ENCODE data around the gene PTMS. TPM values are rescaled to one million over a fixed set of nuclear protein-coding genes. Genes with fewer than 3 reads are reported as not detected.
A peak's percentile ranks its signal among the peaks of the same experiment; 100 is the strongest.

Gene PTMS
- total and polyA plus RNA-seq, 2 experiments from 2014 or later, result 111 to 238 TPM

- ATAC-seq, result peak; percentile 50
- no peak for TF ChIP-seq ZNF331 (CRISPR knock-in tag; IDR thresholded peaks at IDR 0.05; ENCODE audit: low read depth)
- no peak for TF ChIP-seq REST (IDR thresholded peaks at IDR 0.05; ENCODE audit: unreplicated experiment)
- no peak for TF ChIP-seq CREB1 (CRISPR knock-in tag; IDR thresholded peaks at IDR 0.05; ENCODE audit: low read depth)
- no peak for TF ChIP-seq CTCF (conservative IDR thresholded peaks at IDR 0.05; ENCODE audit: low read depth in 2 of 2)
- no peak for TF ChIP-seq ZNF114 (CRISPR knock-in tag; IDR thresholded peaks at IDR 0.05)
- TF ChIP-seq EZH2phosphoT487 (IDR thresholded peaks at IDR 0.05; ENCODE audit: unreplicated experiment), result no peak
- TF ChIP-seq STAT1 (IDR thresholded peaks at IDR 0.05; ENCODE audit: unreplicated experiment), result no peak
- no peak for TF ChIP-seq EZH2 (IDR thresholded peaks at IDR 0.05; ENCODE audit: low read depth, unreplicated experiment)
- H3K27me3 Mint-ChIP-seq (ENCODE audit: insufficient read depth, low read depth, poor library complexity), result peaks cover 12% of the 10 kb centered on the region
- H3K27ac Mint-ChIP-seq, result no peak within 1 kb of the TSS
- no peaks in the 10 kb centered on the region for H3K79me2 ChIP-seq (replicated peaks; ENCODE audit: insufficient read depth)
- 0 out of 2 replicates have a peak within 1 kb of the TSS, but pooled peaks have one; percentile 26 for H3K4me3 ChIP-seq
- no peaks in the 10 kb centered on the region for H3K9me2 ChIP-seq (ENCODE audit: insufficient read depth)
- no peak within 1 kb of the TSS; the same call in 2 of the 3 replicates for H3K4me3 Mint-ChIP-seq
- H3K4me2 ChIP-seq, result peak within 1 kb of the TSS; percentile 55; the same call in 1 of the 2 replicates
- peaks cover 22% of the 10 kb centered on the region for H3K4me1 ChIP-seq (ENCODE audit: insufficient read depth)
- H3K27me3 ChIP-seq (ENCODE audit: insufficient read depth), result no peaks in the 10 kb centered on the region
- no peak within 1 kb of the TSS for H3K27ac ChIP-seq (ENCODE audit: low read depth)
- no peaks in the 10 kb centered on the region for H3K9me3 Mint-ChIP-seq
- no peaks in the 10 kb centered on the region for H4K20me1 ChIP-seq (replicated peaks; ENCODE audit: insufficient read depth)
- H3F3A ChIP-seq (replicated peaks; ENCODE audit: low read depth), result no peaks in the 10 kb centered on the region
- peak; percentile 53 for DNase-seq (ENCODE audit: low spot score)
- H3K4me1 Mint-ChIP-seq, result peaks cover 29% of the 10 kb centered on the region
- no peaks in the 10 kb centered on the region; the same call in 2 of the 3 replicates for H3K36me3 Mint-ChIP-seq (ENCODE audit: low read depth)
- H3K36me3 ChIP-seq (ENCODE audit: insufficient read depth), result no peaks in the 10 kb centered on the region
- H2AFZ ChIP-seq, result peak within 1 kb of the TSS; percentile 97
Measured at GRCh38 chr12:6788972-6789924, 23.1 kb downstream of the PTMS start, which contains the start of gene CD4. Gene CD4, plus strand, starts transcription at chr12:6789528. Its CDS starts 10,611 bp downstream, at chr12:6800139.

All from GM23338 (cell line).